Measurements from ENCODE around the gene ABCB8.
A peak's percentile ranks its signal among the peaks of the same experiment; 100 is the strongest.

ABCB8 gene

DNA sequence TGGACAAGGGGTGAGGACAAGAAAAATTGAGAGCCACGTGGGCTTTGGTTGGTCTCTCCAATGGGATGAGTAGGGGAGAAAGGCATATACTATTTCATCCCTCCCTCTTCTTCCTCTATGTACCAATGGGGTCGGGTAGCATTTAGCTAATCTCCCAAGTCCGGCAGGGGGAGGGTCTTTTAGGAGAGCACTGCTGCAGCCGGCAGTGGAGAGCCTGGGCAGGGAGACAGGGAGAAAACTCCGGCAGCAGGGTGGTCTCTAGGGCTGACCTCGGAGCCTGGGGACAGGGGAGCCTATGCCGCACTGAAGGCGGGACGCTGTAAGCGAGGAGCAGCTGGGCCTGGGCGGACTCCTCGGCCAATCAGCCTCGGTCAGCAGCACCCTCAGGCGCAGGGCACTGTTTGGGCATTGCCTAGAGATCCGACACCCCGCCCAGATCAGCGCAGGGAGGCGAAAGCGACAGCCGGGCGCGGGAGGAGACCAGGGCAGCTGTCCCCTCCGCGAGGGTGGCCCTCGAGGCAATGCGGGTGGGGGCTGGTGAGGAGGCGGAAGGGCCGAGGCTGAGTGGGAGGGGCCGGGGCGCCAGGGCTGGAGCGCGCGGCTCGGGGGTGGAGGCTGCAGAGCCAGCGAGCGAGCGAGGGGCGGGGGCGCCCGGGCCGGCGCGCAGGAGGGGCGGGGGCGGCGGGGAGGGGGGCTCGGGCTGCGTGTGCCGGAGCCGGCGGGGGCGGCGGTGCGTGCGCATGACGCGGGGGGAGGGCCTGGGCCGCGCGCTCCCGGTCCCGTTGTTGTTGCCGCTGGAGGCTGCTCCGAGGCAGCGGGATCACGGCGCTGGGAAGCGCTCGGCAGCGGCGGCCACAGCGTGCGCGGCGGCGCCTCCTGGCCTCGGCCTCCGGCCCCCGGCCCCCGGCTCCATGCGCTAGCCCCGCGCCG is 57.7 kb downstream of the ABCB8 start, which contains the start of gene AGAP3 (continued):
- TF ChIP-seq, protein P1, sequence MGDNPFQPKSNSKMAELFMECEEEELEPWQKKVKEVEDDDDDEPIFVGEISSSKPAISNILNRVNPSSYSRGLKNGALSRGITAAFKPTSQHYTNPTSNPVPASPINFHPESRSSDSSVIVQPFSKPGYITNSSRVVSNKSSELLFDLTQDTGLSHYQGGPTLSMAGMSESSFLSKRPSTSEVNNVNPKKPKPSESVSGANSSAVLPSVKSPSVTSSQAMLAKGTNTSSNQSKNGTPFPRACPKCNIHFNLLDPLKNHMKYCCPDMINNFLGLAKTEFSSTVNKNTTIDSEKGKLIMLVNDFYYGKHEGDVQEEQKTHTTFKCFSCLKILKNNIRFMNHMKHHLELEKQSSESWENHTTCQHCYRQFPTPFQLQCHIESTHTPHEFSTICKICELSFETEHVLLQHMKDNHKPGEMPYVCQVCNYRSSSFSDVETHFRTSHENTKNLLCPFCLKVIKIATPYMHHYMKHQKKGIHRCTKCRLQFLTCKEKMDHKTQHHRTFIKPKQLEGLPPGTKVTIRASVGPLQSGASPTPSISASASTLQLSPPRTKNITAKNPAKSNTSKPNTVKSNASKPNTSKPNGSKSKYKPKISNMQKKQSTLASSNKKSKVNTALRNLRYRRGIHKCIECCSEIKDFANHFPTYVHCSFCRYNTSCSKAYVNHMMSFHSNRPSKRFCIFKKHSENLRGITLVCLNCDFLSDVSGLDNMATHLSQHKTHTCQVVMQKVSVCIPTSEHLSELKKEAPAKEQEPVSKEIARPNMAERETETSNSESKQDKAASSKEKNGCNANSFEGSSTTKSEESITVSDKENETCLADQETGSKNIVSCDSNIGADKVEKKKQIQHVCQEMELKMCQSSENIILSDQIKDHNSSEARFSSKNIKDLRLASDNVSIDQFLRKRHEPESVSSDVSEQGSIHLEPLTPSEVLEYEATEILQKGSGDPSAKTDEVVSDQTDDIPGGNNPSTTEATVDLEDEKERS (tag by site-specific recombination; IDR thresholded peaks at IDR 0.05): no peak
- TF ChIP-seq GLIS1 (tag by site-specific recombination; IDR thresholded peaks at IDR 0.05) (peak; percentile 90), WT1 (tag by site-specific recombination; IDR thresholded peaks at IDR 0.05) (0 out of 2 replicates have a peak, but pooled peaks have one; percentile 12), ZNF791 (tag by site-specific recombination; IDR thresholded peaks at IDR 0.05) (no peak), BCL11A (tag by site-specific recombination; IDR thresholded peaks at IDR 0.05; ENCODE audit: low read depth) (peak; percentile 74; the same call in 1 of the 2 replicates), ZNF394 (tag by site-specific recombination; IDR thresholded peaks at IDR 0.05; ENCODE audit: borderline replicate concordance) (peak; percentile 86), ZEB2 (tag by site-specific recombination; IDR thresholded peaks at IDR 0.05) (peak; percentile 77; the same call in 1 of the 2 replicates), ZNF146 (tag by site-specific recombination; IDR thresholded peaks at IDR 0.05) (no peak), HOXA7 (CRISPR knock-in tag; IDR thresholded peaks at IDR 0.05; ENCODE audit: borderline replicate concordance) (no peak), KLF8 (tag by site-specific recombination; IDR thresholded peaks at IDR 0.05) (peak; percentile 78; the same call in 1 of the 2 replicates), ZNF202 (tag by site-specific recombination; IDR thresholded peaks at IDR 0.05; ENCODE audit: borderline replicate concordance) (no peak), IKZF3 (tag by site-specific recombination; IDR thresholded peaks at IDR 0.05) (peak; percentile 77), ZNF843 (tag by site-specific recombination; IDR thresholded peaks at IDR 0.05) (peak; percentile 32; the same call in 1 of the 2 replicates), ZNF707 (tag by site-specific recombination; IDR thresholded peaks at IDR 0.05) (no peak), ZNF37A (tag by site-specific recombination; IDR thresholded peaks at IDR 0.05) (no peak)
- TF ChIP-seq, protein P2, sequence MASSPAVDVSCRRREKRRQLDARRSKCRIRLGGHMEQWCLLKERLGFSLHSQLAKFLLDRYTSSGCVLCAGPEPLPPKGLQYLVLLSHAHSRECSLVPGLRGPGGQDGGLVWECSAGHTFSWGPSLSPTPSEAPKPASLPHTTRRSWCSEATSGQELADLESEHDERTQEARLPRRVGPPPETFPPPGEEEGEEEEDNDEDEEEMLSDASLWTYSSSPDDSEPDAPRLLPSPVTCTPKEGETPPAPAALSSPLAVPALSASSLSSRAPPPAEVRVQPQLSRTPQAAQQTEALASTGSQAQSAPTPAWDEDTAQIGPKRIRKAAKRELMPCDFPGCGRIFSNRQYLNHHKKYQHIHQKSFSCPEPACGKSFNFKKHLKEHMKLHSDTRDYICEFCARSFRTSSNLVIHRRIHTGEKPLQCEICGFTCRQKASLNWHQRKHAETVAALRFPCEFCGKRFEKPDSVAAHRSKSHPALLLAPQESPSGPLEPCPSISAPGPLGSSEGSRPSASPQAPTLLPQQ (tag by site-specific recombination; IDR thresholded peaks at IDR 0.05): peak; percentile 61
- TF ChIP-seq, protein P3, sequence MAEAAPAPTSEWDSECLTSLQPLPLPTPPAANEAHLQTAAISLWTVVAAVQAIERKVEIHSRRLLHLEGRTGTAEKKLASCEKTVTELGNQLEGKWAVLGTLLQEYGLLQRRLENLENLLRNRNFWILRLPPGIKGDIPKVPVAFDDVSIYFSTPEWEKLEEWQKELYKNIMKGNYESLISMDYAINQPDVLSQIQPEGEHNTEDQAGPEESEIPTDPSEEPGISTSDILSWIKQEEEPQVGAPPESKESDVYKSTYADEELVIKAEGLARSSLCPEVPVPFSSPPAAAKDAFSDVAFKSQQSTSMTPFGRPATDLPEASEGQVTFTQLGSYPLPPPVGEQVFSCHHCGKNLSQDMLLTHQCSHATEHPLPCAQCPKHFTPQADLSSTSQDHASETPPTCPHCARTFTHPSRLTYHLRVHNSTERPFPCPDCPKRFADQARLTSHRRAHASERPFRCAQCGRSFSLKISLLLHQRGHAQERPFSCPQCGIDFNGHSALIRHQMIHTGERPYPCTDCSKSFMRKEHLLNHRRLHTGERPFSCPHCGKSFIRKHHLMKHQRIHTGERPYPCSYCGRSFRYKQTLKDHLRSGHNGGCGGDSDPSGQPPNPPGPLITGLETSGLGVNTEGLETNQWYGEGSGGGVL (tag by site-specific recombination; IDR thresholded peaks at IDR 0.05): peak; percentile 85
- TF ChIP-seq, protein P4, sequence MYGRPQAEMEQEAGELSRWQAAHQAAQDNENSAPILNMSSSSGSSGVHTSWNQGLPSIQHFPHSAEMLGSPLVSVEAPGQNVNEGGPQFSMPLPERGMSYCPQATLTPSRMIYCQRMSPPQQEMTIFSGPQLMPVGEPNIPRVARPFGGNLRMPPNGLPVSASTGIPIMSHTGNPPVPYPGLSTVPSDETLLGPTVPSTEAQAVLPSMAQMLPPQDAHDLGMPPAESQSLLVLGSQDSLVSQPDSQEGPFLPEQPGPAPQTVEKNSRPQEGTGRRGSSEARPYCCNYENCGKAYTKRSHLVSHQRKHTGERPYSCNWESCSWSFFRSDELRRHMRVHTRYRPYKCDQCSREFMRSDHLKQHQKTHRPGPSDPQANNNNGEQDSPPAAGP (tag by site-specific recombination; IDR thresholded peaks at IDR 0.05): peak; percentile 65; the same call in 1 of the 2 replicates
- TF ChIP-seq, protein P5, sequence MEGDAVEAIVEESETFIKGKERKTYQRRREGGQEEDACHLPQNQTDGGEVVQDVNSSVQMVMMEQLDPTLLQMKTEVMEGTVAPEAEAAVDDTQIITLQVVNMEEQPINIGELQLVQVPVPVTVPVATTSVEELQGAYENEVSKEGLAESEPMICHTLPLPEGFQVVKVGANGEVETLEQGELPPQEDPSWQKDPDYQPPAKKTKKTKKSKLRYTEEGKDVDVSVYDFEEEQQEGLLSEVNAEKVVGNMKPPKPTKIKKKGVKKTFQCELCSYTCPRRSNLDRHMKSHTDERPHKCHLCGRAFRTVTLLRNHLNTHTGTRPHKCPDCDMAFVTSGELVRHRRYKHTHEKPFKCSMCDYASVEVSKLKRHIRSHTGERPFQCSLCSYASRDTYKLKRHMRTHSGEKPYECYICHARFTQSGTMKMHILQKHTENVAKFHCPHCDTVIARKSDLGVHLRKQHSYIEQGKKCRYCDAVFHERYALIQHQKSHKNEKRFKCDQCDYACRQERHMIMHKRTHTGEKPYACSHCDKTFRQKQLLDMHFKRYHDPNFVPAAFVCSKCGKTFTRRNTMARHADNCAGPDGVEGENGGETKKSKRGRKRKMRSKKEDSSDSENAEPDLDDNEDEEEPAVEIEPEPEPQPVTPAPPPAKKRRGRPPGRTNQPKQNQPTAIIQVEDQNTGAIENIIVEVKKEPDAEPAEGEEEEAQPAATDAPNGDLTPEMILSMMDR (tag by site-specific recombination; IDR thresholded peaks at IDR 0.05): no peak; the same call in 1 of the 2 replicates
- TF ChIP-seq, protein P6, sequence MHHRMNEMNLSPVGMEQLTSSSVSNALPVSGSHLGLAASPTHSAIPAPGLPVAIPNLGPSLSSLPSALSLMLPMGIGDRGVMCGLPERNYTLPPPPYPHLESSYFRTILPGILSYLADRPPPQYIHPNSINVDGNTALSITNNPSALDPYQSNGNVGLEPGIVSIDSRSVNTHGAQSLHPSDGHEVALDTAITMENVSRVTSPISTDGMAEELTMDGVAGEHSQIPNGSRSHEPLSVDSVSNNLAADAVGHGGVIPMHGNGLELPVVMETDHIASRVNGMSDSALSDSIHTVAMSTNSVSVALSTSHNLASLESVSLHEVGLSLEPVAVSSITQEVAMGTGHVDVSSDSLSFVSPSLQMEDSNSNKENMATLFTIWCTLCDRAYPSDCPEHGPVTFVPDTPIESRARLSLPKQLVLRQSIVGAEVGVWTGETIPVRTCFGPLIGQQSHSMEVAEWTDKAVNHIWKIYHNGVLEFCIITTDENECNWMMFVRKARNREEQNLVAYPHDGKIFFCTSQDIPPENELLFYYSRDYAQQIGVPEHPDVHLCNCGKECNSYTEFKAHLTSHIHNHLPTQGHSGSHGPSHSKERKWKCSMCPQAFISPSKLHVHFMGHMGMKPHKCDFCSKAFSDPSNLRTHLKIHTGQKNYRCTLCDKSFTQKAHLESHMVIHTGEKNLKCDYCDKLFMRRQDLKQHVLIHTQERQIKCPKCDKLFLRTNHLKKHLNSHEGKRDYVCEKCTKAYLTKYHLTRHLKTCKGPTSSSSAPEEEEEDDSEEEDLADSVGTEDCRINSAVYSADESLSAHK (tag by site-specific recombination; IDR thresholded peaks at IDR 0.05): no peak
- TF ChIP-seq, protein P7, sequence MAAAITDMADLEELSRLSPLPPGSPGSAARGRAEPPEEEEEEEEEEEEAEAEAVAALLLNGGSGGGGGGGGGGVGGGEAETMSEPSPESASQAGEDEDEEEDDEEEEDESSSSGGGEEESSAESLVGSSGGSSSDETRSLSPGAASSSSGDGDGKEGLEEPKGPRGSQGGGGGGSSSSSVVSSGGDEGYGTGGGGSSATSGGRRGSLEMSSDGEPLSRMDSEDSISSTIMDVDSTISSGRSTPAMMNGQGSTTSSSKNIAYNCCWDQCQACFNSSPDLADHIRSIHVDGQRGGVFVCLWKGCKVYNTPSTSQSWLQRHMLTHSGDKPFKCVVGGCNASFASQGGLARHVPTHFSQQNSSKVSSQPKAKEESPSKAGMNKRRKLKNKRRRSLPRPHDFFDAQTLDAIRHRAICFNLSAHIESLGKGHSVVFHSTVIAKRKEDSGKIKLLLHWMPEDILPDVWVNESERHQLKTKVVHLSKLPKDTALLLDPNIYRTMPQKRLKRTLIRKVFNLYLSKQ (tag by site-specific recombination; IDR thresholded peaks at IDR 0.05; ENCODE audit: borderline replicate concordance): no peak
- TF ChIP-seq, protein P8, sequence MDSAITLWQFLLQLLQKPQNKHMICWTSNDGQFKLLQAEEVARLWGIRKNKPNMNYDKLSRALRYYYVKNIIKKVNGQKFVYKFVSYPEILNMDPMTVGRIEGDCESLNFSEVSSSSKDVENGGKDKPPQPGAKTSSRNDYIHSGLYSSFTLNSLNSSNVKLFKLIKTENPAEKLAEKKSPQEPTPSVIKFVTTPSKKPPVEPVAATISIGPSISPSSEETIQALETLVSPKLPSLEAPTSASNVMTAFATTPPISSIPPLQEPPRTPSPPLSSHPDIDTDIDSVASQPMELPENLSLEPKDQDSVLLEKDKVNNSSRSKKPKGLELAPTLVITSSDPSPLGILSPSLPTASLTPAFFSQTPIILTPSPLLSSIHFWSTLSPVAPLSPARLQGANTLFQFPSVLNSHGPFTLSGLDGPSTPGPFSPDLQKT (IDR thresholded peaks at IDR 0.05; ENCODE audit: borderline replicate concordance, low read depth, low read length): no peak

Measured in HEK293 (cell line).